Gastrocnemius medialis (tissue), 4 donors: ENCODE measurements around the gene IFNGR2.

Experiments
- POLR2A ChIP-seq, 2 donors: fragments of 450-650 bp; IDR thresholded peaks; one replicate each; pipeline ENCODE4 v1.6.1; 2017; ENCODE audit warnings: antibody characterized with exemption in 2 of 2, mild to moderate bottlenecking in 2 of 2, moderate library complexity in 2 of 2
- TF ChIP-seq, protein P1 (sequence below), 5 experiments: fragments of 450-650 bp in 3 of 5; fragments of 200-600 bp in 2 of 5; sonication (generic) in 2 of 5; IDR thresholded peaks in 4 of 5; conservative IDR thresholded peaks in 1 of 5; 1 replicate in 4 of 5; 2 replicates in 1 of 5; pipeline ENCODE4 v1.5.1; 2016 to 2019; ENCODE audit warnings: antibody characterized with exemption in 5 of 5, mild to moderate bottlenecking in 3 of 5, moderate library complexity in 3 of 5

DNA sequence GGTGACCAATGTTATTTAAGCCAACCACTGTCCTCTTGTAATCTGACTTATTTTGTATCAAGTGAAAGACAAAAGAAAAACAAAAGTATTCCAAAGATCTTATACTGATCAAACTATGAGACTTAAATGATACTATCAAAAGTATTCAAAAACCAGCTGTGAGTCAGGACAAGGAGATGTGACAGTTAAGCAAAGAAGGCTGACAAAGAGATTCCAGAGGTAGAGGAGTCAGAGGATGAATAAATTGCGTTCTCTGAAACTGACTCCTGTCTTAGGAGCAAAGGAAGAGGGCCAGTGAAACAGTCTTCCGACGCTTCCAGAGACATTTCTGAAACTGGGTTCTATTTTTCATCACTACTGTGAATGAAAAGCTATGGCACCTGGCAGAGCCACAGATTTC, 55.6 kb downstream of the IFNGR2 start:
- TF ChIP-seq, protein P1, sequence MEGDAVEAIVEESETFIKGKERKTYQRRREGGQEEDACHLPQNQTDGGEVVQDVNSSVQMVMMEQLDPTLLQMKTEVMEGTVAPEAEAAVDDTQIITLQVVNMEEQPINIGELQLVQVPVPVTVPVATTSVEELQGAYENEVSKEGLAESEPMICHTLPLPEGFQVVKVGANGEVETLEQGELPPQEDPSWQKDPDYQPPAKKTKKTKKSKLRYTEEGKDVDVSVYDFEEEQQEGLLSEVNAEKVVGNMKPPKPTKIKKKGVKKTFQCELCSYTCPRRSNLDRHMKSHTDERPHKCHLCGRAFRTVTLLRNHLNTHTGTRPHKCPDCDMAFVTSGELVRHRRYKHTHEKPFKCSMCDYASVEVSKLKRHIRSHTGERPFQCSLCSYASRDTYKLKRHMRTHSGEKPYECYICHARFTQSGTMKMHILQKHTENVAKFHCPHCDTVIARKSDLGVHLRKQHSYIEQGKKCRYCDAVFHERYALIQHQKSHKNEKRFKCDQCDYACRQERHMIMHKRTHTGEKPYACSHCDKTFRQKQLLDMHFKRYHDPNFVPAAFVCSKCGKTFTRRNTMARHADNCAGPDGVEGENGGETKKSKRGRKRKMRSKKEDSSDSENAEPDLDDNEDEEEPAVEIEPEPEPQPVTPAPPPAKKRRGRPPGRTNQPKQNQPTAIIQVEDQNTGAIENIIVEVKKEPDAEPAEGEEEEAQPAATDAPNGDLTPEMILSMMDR (IDR thresholded peaks at IDR 0.05 in 4 of 5, conservative IDR thresholded peaks at IDR 0.05 in 1 of 5): no peak
- no peak for TF ChIP-seq POLR2A (IDR thresholded peaks at IDR 0.05)
